ENCODE measurements around the gene NLGN1.

Gene NLGN1

DNA sequence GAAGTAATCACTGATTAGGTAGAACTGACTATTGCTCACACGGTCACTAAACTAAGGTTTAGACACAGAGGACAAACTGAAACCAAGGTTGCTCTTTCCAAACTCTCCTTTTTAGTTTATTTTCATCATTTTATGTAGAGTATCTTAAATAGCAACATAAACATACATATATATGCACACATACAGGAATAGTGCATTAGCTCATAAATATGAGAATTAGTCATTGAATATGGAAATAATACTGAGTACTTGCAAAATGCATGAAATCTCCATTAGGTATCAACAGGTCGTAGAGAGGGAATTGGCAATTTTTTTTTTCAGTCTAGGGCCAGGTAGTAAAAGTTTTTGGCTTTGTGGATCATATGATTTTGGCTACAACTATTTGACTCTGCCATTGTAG lies 557.1 kb downstream of the NLGN1 start:
- no peak for DNase-seq (ENCODE audit: extremely low read depth in 1 of 2, low read depth in 1 of 2)

DNA sequence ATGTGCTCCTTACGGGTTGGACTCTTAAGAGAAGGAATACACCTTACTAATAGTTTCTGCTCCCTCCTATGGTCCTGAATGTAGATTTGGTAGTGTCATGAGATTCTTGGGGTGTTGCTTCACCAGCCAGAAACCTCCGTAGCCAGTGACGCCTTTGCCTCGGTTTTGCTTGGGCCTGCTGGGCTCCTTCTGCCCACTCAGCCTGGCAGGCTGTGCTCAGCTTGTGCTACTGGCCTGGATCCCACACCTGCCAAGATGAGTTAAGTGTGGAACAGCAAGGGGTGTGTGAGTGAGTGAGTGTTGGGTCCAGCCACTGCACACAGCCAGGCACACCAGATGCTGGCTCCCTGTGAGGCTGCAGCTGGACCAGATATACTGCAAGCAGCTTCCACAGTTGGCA lies 560.1 kb downstream of the NLGN1 start:
- DNase-seq (ENCODE audit: extremely low read depth in 1 of 2, low read depth in 1 of 2) = no peak

DNA sequence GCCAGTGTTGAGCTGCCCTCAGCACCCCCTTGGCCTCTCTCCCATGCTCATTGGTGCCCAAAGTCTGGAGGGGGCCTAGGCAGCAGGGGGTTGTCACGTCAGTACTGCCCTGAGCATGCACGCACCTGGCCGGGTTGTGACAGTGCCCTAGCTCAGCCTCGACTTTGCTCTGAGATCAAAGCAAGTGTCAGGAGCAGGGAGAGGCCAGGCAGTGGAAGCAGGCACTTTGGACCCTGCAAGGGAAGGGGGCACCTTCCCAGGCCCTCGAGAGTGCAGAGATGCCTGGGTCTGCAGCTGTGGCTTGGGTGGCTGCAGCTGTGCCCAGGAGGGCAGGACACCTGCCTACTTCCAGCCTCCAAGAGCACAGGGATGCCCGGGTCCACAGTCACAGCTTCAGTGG lies 561.3 kb downstream of the NLGN1 start:
- no peak for DNase-seq (ENCODE audit: extremely low read depth in 1 of 2, low read depth in 1 of 2)

DNA sequence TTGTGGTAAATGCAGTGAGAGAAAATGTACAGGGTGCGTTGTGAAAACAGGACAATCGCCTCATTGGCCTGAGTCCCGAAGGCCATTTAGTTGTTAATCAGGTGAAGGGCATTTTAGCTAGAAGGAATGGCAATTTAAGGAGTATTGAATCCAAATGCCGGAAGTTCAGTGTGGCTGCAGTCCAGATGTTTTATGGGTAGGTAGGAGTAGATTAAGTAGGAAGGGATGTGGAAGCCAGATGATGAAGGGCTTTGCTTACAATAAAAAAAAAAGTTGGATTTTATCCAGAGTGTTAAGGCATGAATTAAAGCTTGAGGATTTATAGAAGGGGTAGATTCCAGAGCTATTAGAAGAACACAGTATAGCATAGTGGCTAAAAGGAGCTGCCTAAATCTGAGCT lies 572.7 kb downstream of the NLGN1 start:
- DNase-seq (ENCODE audit: extremely low read depth in 1 of 2, low read depth in 1 of 2) = no peak

DNA sequence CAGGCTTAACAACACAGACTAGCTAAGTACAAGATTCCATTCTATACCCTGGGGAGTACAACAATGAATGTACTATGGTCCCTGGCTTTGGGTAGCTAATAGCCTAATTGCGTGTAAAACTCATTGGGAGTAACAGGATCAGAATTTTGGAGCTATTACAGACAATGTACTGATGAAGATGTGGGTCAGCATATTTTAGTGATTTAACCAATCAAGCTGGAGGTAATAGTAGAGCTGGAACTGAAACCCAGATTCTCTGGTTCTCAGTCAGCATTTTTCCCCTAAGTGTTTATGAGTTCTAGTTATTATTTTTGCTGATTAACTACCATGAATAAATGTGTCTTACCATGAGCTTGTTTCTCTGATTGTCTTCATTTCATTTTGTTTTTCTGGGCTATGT lies 578.7 kb downstream of the NLGN1 start:
- DNase-seq (ENCODE audit: extremely low read depth in 1 of 2, low read depth in 1 of 2) = no peak

DNA sequence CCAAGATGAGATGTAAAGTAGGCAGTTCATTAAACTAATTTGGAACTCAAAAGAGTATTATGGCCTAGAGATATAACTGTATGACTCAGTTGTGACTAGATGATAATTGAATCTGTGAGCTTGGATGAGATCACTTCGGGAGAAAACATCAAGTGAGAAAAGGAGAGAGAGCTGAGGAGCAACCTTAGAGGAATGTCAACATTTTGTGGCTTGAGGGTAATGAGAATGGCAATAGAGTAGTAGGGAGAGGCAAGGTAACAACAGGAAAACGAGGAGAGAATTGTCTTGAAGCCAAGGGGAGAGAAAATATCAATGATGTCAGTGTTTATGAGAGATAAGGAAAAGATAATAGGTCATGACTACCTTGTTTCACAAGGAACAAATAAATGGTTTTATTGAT lies 580.2 kb downstream of the NLGN1 start:
- DNase-seq (ENCODE audit: extremely low read depth in 1 of 2, low read depth in 1 of 2) = no peak

DNA sequence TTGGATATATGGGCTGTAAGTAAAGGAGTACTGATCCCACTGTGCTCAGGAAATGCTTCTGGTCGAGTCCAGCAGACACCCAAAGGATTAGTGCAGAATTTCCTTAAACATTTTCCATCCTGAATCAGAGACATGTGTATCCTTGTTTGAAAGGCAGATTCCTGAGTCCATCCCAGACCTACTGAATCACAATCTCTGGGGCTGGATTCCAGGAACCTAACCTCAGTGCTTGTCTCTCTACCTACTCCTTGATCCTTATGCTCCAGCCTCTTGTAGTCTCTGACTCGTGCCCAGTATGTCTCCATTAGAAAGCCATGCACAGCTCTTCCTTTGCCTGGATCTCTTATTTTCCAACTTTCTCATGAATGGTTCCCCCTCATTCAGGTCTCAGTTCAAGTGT lies 585.8 kb downstream of the NLGN1 start:
- DNase-seq (ENCODE audit: extremely low read depth in 1 of 2, low read depth in 1 of 2) = no peak

DNA sequence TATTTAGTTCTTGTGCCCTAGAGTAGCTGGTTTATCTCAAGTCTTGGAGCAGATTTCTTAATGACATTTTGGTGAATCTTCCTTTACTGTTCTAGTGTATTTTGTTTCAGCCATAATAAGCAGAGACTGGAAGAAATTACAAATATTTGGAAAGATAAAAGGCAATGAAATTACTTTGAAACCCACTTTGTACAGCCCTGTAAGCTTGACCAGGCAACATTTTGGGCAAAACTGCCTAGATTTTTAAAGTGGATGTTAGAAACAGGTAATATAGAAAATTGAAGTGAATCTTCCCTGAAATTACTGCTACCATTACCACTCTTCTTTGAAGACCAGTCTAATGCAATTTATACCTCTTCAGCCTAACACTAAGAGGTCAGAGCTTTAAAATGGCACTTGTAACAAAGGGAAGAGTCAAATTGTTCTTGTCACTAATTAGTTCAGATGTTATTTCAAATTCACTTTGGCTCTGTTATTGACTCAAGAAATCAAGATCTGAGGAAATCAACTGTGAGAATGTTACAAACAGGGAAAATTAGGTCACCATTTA lies 589.4 kb downstream of the NLGN1 start:
- DNase-seq (ENCODE audit: extremely low read depth in 1 of 2, low read depth in 1 of 2) = no peak

DNA sequence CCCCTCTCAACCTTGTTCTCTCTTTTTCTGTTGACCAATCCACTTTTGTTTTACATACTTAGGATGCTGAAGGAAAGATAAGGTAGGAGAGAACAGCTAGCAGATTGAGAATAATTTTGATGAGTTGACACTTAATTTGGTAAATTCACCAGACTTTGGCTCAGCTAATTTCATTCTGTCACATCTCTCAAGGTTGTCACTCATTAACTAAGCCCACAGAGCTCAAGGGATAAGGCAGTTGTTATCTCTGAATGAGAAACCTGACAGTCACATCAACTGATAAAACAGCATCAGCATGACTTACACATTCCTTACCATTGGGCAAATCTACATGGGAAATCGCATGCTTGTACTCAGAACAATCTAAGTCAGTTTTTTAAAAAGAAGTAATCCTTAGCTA lies 591.4 kb downstream of the NLGN1 start:
- no peak for DNase-seq (ENCODE audit: extremely low read depth in 1 of 2, low read depth in 1 of 2)

DNA sequence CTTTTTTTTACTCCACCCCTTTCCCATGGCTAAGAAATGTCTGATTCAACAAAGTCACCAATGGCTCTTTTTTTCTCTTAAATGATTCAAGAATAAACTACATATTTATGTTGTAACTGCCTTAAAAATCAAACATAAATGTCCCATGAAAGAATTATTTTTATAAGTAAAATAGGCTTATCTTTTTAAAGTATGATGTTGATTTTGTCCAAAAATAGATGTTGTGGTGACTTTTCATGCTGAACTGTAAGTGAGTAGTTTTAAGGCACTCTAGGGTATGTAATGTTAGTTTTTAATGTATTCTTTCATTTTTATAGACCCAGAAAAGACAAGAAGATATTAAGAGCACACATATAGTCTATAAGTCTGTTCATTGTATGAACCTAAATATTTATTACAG lies 594.9 kb downstream of the NLGN1 start:
- DNase-seq (ENCODE audit: extremely low read depth in 1 of 2, low read depth in 1 of 2) = no peak

DNA sequence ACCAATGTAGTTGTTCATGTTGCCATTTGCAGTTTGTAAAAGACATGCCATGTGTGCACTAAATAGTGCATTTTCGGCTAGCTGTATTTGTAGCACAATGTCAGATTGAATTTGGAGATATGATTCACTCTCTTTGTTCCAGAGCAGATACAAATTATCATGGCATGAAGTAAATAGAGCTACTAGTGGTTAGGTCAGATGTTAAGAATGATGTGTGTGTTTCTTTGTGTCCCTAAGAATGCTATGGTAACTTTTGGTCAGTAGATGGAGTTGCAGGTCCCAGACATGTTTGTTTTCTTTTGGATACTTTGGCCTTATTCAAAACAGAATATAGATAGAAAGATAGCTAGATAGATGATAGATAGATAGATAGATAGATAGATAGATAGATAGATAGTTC lies 595.8 kb downstream of the NLGN1 start:
- DNase-seq (ENCODE audit: extremely low read depth in 1 of 2, low read depth in 1 of 2) = no peak

DNA sequence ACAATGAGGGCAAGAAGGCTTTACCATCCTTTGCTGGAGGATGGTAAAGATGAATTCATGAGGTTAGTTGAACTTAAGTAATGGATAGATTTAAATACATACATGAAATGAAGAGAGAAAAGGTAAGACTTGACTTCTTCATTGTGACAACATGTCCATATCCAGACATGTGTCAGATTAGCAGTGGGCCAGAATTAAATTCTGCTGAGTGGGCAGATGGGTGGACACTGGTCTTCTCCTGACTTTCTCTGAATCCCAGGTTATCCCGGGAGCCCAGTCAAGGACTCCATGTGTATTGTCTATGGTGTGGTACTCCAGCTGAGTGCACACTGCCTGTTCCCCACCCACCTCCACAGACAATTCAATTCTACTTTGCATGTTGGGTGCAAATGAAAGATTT lies 603.1 kb downstream of the NLGN1 start:
- no peak for DNase-seq (ENCODE audit: extremely low read depth in 1 of 2, low read depth in 1 of 2)

DNA sequence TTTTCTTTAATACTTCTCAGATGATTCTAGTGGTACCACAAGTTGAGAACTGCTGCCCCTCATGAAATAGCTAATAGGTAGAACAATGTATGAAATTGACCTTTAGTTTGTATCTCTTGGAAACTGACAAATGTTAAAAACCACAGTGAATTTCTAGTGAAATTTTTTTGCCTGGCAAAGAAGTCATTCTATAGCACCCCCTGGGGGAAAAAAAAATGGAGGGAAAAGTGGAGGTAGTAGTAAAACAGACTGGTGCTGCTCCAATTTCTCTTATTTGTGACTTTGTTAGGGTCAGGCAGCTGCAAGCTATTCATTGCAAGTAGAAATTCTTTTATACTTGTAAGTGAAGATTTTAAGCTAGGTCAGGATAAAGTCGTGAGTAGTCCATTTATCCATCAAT lies 605.0 kb downstream of the NLGN1 start:
- no peak for DNase-seq (ENCODE audit: extremely low read depth in 1 of 2, low read depth in 1 of 2)

DNA sequence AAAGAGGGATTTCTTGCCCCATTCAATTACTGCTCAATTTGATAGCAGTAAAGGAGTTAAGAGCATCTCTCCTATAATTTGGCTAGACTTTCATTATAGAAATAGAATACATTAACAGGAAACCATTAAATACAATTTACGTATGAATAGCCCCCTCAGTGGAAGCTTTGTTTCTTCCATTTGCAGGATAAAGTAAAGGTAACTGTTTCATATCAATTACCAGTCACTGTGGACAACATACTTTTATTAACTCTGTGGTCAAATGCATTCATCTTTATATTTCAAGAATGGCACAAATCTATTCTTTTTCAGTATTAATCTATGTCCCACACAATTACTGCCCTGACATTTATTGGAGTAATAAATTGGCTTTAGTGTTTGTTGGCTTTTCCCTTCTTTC lies 613.4 kb downstream of the NLGN1 start:
- DNase-seq (ENCODE audit: extremely low read depth in 1 of 2, low read depth in 1 of 2) = no peak

DNA sequence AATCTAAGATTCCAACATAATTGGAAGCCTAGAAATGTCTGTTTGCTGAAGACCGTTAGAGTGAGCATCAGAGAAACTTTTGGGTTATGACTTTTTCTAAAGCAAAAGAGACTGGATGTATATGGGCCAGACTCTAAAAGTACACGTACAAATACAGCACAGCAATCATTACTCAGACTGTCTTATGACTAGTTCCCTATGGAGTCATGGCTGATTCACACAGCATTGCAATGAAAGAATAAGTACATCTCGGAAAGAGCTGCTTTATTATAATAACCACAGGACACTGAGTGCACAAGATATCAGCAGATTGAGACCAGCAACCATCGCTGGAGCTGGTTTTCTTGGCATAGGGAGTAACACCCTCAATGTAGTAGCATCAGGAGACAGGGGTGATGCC lies 618.6 kb downstream of the NLGN1 start:
- no peak for DNase-seq (ENCODE audit: extremely low read depth in 1 of 2, low read depth in 1 of 2)

DNA sequence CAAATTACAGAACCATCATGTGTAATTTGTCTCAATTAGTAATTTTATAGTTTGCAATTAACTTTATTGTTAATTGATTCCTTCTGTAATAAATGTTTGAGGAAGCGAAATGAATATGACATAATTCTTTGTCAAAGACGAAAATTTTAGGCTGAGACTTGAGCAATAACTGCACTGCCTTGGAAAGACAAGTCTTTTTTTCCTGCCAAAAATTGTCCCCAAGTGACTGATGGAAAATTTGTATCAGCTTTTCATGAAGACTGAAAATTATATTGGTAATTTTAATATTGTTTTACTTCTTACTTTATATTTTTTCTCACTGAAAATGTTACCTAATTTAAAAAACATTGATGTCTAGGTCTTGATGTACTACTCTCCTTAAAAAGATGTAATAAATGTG lies 622.6 kb downstream of the NLGN1 start:
- no peak for DNase-seq (ENCODE audit: extremely low read depth in 1 of 2, low read depth in 1 of 2)

DNA sequence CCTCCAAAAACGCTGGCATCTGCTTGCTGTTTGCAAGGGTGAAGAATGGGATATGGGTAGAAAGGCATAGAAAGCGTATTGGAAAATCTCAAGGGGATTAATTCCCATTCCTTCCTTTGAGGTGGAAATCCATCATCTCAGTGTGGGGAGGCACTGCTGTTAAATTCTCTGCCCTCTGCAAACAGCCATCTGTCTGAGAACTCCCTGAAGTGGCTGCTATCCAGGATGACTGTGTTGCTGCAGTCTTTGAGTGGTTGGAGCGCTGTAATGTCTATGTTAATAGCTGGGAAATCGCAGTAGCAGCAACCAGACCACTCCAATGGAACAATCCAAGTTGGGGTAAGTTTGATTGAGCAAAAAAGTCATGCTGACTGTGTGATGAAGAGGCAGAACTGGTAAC lies 625.9 kb downstream of the NLGN1 start:
- no peak for DNase-seq (ENCODE audit: extremely low read depth in 1 of 2, low read depth in 1 of 2)

DNA sequence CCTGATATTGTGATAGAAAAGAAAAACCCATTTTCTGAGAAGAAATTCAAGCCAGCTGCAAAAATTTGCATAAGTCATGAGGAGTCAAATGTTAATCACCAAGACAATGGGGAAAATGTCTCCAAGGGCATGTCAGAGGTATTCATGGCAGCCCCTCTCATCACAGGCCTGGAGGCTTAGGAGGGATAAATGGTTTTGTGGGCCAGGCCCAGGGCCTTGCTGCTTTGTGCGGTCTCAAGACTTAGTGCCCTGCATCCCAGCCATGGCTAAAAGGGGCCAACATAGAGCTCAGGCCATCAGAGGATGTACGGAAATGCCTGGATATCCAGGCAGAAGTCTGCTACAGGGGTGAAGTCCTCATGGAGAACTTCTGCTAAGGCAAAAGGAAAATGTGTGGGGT lies 631.1 kb downstream of the NLGN1 start:
- no peak for DNase-seq (ENCODE audit: extremely low read depth in 1 of 2, low read depth in 1 of 2)

DNA sequence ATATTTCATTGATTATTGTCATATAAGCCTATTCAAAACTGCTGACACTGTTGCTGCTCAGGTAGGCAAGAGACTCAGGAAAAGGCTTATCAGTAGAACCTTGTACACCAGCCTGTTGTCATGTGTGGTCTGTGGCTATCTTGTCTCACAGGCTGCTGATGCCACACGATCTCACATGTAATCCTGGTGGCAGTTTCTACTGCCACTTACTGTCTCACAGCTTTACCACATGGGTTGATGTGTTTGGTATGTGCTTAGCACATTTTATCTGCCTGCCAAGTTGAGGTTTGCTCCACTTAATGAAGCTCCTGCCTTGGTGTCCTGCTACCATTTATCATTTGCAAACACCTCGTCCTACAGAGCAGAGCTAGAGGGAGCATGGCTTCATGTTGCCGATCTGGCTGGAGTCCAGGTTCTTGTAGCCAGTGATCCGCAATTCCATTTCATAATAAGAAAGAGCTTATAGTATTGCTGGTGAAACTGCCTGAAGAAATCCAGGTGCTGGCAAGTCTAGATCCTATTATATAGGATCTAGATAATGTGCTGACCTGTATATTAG lies 637.9 kb downstream of the NLGN1 start:
- DNase-seq (ENCODE audit: extremely low read depth in 1 of 2, low read depth in 1 of 2) = no peak

DNA sequence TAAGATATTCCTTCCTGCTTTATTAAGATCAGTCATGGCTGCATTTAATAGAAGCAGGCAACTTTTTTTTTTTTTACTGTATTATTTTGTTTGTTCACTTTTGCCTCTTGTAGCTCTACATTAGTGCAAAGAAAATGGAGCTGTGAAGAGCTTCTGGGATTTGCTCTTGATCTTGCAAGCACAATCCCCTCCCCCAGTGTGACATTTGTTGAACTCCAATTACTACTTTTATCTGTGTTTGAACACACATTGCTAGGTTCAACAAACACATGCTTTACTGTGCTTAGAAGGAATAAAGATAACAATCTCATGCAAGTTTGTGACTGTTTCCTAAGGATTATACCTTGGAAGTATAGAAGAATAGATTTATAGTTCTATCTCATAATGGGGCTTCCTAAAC lies 648.8 kb downstream of the NLGN1 start:
- DNase-seq (ENCODE audit: extremely low read depth in 1 of 2, low read depth in 1 of 2) = no peak

DNA sequence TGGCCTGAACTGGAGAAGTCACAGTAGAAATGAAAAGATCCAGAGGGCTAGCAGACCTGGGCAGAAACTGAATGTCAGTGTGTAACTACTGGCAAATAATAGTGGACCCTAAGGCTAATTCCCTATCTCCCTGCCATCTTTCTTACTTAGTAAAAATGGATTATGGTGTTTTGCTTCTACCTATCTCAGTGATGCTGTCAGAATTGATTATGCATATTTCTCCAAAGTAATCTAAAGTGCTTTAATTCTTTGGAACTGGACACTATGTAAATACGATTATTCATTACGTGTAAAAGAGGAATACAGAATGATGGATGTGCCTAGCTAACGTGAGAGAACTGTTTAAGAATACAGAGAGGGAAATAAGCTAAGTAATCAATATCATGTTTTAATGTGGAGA lies 651.9 kb downstream of the NLGN1 start:
- DNase-seq (ENCODE audit: extremely low read depth in 1 of 2, low read depth in 1 of 2) = no peak

DNA sequence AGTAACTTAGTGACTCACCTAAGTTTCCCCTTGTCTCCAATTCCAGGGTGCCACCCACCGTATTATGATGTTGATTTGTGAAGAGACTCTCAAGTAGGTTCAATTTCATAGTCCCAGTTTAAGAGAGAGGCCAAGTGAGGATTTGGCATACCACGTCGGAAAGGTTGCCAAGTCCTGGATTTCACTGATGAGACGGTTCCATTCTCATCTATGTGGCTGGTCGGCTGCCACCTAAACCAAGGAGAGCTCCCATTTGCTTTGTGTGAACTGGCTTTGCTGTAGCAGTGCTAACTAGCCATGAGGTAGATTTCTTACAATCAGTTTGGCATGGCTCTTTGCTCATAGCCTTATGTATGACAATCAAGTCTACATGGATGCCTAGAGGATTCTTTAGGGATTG lies 653.6 kb downstream of the NLGN1 start:
- DNase-seq (ENCODE audit: extremely low read depth in 1 of 2, low read depth in 1 of 2) = no peak

DNA sequence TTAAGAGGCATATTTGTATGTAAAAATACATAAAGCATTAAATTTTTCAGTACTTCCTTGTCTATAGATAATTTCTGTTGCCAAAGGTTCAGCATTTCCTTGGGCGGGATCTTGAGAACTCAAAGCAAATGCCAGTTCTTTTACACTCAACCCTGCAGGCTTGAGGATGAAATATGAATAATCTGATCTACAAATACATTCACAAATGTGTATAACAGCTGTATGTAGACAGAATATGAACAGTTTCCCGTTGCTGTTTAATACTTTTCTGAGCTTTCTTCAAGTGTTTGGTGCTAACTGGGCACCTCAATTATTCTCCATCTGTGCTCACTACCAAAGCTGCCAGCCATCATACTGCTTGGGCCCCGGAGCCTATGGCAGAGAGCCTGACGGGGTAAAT lies 661.3 kb downstream of the NLGN1 start:
- DNase-seq (ENCODE audit: extremely low read depth in 1 of 2, low read depth in 1 of 2) = no peak

DNA sequence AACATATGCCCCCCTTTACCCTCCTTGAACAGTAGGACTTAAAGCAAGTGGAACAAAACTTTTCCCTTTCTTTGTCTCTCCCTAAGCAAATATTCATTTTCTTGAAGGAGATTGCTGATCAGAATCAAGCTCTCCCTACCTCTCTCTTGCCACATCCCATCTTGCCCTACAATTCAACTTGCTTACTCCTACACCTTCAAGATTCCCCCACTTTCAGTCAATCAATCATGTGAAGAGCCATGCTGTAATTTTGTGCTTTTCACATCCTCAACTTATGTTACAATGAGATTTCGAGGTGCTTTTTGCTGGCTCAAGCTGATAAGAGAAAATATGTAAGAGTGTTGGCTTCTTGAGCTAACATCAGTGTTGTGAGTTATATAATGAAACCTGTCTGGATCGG lies 662.9 kb downstream of the NLGN1 start:
- DNase-seq (ENCODE audit: extremely low read depth in 1 of 2, low read depth in 1 of 2) = no peak

Data from stimulated activated CD8-positive, alpha-beta memory T cell treated with anti-CD3 and anti-CD28 coated beads, Interleukin-7, amount 100 ng/mL, for 48 hours (primary cell).